IPS-NIHi11 (cell line): Measurements from ENCODE around the gene PRXL2A.

Experiments used
- DNase-seq: peaks from one replicate; pipeline ENCODE4 v3.0.0; 2012; ENCODE audit warnings: mixed read lengths, low spot score

Gene PRXL2A

DNA sequence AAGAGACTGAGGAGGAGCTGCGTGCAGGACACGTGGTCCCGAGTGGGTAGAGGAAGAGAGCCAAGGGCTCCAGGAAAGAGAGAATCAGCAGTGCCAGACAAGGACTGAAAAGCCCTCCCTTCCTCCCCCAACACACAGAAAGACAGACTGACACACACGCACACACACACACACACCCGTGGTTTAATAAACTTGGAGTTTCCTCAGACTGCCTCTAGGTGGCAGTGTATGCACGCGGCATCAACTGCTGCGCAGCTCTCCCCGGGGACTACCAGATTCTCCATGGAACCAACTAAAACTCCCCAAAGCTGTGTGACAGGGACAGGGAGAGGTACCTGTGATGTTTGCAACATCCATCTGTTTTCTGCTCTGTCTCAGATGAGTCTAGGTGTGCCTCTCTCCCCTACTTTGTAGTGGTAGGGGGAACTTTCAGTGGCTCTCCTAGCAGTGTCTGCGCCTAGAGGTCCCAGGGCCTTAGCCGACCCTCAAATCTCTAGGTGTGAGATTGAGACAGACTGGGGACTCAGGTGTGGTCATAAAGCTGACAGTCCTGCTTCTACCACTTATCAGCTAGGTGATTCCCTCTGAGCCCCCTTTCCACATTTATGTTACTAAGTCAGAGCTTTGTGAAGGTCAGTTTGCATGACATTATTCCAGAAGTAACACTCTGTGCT is 36.4 kb downstream of the PRXL2A start:
- DNase-seq = peak; percentile 76

DNA sequence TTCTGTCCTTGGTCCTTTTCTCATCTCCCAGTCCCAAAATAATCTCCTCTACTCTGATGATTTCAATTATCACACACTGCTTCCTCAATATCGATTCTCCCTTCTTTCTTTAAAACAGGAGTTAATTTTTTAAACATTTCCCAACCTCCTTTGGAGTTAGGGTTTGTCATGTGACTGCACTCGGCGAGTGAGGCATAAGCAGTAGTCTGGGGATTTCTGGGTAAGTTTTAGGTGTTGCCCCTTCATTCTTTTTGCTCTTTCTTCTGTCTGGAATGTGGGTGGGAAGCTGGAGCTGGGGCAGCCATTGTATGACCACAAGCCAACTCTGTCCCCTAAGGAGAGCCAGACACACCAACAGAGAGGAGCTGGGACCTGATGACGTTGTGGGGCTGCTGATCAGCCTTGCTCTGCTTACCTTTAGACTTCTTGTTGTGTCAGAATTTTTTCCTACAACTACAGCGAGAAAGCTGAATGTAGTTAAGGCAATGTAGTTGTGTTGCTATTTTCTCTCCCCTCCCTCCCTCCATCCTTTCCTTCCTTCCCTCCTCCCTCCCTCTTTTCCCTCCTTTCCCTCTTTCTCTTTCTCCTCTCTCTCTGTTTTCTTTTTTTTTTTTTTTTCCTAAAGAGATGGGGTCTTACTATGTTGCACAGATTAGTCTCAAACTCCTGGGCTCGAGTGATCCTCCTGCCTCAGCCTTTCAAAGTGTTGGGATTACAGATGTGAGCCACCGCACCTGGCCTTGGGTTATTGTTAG is 39.3 kb downstream of the PRXL2A start:
- DNase-seq = no peak

DNA sequence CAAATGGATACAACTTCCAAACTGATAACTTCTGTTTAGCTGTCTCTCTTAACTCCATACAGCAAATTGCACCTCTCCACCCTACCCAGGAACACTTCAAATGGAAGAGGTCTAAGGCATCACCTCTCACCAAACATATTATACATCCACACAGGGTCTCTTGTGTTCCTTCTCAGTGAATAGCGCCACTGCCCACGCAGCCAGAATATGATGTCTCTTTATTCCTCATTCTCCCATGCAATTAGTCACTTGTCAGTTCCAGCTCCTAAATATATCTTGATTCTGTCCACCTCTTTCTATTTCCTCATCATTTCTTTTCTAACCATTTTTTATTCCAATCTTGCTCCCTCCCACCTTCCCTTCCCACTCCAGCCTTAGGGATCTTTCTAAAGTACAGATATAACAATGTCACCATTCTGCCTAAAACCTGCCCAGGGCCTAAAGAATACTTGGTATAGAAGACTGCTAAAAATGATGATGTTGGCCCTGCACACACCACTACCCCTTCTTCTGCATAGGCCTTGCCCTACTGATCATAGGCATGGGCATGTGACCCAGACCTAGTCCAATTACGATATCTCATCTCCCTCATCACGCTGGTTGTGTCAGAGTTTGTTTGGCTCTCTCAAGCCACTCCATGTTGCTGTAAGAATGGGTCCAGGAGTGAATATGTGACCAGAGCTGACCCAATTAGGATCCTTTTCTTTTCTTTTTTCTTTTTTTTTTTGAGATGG is 40.0 kb downstream of the PRXL2A start:
- DNase-seq = no peak

DNA sequence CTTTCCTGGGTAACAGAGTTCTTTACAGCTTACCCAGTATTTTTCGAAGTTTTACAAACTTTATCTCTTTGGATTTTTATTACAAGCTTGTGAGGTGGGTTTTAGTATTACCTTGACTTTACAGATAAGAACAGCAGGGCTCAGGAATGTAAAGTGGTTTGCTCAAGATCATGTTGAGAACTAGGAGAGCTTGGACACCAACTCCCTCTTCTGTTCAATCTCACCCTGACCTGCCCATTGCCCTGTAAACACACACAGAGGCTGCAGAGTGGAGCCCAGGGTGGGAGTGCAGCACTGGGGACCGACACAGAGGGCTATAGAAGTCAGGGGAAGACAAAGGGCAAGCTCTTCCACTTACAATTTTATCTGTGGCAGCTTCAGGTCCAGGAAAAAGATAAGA is 41.2 kb downstream of the PRXL2A start:
- DNase-seq = no peak

DNA sequence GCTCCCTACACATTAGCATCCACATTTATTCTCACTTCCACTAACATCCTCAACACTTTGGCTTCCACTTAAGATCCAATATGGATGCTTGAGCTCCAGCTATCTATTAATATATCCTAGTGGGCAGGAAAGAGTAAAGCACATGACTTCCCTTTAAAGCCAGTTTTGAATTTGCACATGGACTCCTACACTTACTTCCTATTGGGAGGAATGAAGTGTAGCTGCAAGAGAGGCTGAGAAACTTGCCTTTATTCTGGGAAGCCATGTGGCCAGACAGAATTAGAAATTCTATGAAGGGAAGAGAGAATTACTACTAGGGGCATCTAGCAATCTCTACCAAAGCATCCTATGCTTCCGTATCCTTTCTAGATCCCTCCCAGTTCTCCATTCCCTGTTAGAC is 42.8 kb downstream of the PRXL2A start:
- no peak for DNase-seq

DNA sequence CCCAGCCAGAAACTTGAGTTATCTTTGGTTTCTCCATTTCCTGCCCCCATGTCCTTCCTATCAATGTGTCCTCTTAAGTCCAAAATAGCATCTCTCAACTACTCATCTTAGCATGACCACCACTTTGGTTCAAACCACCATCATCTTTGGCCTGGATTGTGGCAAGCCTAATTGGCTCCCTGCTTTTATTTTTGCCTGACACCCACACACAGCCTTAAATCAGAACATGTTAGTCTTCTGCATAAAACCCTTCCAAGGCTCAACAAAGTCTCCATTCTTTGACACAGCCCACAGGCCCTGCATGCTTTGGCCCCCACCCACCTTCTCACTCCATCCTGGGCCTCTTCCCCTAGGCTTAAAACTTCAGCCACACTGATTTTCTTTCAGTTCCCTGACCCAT is 43.7 kb downstream of the PRXL2A start:
- DNase-seq = no peak

DNA sequence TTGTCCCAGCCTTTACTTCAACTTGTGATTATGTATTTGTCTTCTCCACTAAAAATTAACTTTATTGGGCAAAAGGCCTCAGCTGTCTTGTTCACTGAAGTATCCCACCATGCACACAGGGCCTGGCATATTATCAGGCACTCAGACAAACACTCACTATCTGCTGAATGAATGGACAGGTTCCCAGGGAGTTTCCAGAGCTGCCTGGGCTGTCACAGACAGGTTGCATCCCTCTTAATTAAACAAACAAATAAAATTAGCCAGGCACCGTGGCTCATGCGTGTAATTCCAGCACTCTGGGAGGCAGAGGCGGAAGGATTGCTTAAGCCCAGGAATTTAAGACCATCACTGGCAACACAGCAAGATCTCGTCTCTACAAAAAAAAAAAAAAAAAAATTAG is 44.3 kb downstream of the PRXL2A start:
- no peak for DNase-seq

DNA sequence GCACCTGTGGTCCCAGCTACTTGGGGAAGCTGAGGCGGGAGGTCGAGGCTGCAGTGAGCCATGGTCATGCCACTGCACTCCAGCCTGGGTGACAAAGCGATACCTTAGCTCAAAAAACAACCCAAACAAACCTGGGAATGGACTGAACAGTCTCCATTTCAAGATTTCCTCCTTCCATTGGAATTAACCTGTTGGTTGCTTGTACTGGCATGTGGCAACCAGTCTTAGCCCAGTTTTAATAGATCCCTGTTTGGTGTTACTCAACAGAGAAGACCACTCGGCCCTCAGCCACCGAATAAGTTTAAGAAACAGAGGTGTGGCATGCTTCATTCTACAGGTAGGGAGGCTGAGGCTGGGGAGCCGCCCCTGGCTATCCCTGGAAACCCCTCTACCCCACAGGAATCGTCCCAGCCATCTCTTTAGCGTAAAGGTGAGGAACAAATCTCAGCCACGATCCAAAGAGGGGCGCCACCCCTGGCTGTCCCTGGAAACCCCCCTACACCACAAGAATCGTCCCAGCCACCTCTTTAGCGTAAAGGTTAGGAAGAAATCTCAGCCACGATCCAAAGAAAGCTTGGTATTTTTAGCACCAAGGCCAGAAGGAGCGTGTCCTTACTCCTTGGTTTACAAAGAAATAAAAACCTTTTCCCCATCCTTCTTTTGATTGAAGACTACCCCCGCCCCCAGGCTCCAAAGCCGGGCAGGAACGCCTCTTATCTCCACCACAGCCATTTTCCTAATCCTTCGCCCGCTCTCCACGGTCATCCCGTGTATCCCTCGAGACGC is 44.9 kb downstream of the PRXL2A start:
- DNase-seq = no peak

DNA sequence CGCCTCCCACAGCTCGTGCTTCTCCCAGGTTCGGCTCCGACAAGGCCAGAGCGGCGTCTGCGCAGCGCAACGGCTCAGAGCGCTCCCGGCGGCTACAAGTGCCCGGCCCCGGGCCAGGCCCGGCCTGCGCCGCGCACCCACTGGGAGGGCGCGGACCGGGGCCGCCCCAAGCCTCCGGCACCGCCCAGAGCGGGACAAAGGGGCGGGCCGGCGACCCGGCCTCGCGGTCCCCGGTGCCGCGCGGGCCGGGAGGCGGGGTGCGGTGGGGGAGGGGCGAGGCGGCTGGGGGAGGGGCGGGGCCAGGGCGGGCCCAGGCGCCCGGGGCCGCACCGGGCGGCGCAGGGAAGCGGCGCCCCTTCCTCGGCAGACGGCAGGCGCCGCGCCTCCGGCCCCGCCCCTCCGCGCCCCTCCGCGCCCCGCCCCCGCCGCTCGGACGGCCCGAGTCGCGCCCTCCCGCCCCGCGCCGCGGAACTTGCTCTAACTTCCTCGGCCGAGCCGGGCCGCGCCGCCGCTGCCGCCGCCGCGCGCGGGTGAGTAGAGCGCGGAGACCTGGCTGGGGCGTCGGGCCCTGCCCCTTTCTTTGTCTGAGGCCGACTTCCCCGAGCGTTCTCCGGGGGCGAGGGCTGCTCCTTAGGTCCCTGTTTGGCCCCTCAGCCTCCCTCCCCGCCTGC is 45.6 kb downstream of the PRXL2A start, which contains the start of gene TSPAN14:
TSPAN14 (plus strand) TSS at position 469 of the 671 bp plus-strand sequence. CDS start 34,924 bp downstream, outside the sequence.
- peak; percentile 95 for DNase-seq

DNA sequence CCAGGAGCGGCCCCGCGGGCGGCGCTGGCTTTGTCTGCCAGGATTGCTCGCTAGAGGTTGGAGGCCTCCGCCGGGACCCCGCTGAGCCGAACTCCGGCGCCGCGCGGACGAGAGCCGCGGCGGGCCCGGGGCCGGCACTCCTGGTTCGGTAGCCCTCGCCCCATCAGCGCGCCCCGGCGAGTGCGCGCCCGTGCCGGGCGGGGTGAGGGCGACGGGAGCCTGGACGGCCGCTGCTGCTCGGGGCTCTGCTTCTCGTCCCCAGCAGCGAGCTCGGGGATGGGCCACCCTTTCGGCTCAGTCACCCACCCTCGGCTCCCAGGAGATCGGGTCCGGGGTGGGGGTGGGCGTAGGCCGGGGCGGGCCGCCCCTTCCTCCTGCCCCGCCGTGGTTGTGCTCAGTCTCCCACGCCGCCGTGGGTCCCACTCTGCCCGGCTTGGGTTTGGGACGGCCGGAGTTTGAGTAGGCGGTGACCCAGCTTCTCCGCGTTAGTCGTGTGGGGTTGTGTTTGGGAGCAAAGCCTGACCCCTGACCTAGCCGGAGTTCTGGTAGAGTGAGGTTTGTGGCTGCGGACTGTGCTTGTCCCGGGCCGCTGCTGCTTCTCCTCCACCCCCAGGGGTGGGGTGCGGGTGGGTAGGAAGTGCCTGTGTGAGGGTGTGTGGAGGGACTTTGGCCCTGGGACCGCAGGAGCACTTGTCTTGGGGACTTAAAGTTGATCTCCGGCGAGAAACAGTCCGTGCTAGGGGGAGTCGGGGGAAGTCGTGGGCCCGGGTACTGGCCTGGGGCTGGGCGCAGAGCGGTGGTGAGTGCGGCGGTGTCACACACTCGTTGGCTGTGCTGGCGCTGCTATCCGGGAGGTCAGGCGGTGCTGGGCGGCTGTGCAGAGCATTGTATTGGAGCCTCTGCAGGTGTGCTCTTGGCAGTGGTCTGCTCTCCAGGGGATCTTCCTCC is 46.4 kb downstream of the PRXL2A start:
- peak; percentile 57 for DNase-seq

DNA sequence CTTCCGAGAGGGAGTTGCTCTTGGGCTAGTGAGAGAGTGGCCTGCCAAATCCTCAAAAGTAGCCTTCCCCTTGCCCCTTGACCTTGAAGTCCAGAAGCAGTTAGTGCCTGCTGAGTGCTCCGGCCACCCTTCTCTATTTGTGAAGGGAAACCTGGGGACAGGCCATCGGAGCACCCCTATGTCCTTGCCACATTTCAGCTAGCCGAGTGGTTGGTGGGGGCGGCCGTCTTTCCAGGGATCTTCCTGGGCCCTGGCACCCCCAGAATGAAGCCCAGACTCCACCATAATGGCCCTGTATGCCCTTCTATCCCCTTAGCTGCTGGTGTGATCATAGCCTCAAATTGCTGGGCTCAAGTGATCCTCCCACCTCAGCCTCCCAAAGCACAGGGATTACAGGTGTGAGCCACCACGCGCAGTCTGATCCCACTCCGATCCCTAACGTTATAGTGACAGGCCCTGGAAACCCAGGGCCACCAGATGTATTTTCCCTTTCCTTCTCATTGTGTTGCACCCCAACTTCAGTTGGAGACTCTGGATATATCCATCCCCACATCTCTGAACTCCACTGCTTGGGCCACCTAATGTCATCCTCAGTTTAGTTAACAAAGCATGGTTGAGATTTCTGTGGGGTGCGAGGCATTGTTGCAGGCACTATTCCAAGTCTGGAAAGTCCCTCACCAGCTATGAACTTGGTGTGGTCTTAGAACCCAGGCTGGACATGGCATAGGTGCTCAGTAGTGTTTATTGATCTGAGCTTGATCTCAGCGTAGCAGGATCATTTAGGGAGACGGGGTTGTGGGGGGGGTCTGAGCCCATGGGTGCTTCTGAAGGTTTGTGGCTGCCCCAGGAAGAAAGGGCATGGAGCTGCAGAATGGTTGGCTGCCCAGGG is 47.4 kb downstream of the PRXL2A start:
- no peak for DNase-seq

DNA sequence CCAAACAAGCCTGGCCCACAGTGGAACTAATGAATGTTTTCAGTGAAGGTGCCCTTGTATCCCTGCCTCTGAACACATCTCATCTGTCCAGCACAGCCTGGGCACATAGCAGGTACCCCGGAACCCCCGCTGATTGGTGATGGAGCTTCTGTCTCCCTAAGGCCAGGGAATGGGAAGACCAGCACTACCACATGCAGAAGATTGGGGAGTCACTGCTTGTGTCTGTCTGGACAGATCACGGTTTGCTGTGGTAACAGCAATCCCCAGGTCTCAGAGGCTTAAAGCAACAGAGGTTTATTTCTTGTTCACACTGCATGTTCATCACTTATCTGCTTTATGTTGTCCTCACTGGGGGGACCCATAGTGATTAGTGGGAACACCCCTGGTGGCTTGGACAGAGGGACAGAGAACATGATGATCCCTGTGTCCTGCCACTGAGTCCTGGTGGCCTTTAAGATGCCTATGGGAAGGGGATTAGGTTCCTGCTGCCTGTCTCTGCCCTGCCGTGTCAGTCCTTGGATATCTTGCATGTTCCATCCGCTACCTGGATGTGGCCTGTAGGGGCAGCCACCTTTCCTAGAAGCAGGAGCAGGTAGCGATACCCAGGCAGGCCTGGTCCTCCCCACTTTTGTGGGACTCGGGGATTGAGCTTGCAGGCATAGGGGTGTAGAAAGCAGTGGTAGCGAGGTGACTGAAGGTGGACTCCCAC is 49.4 kb downstream of the PRXL2A start:
- DNase-seq = no peak

DNA sequence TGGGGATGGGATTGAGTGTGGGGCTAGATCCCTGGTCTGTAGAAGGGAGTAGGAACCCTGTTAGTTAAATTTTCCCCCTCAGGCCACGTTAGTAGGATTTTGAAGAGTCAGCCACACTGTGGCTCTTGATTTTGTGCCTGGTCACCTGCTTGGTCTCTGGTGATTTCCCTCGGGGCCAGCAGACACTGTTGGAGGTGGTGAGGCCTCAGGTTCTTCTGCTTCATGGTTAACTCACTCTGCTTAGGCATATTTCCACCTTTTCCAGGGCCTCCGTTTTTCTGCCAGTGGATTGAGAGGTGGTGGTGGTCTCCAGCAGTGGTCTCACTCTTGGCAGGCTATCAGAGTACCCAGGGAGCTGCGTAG is 49.9 kb downstream of the PRXL2A start:
- no peak for DNase-seq

DNA sequence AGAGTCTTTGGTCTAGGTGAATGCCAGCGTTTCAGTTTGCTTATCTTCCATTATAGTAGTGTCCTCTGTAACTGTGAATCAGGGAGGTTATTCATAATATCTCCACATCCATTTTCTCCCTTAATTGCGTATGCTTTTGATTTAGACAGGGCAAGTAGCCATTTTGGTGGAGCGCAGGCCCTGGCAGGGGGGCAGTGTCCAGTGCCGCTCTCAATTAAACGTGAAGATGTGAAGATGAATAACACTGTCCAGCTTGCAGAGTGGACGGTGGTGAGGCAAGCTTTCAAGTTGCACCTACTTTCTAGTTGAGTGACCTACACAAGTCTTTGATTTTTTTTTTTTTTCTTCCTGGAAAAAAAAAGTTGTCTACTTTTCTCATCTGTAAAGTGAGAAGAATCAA is 50.3 kb downstream of the PRXL2A start:
- no peak for DNase-seq

DNA sequence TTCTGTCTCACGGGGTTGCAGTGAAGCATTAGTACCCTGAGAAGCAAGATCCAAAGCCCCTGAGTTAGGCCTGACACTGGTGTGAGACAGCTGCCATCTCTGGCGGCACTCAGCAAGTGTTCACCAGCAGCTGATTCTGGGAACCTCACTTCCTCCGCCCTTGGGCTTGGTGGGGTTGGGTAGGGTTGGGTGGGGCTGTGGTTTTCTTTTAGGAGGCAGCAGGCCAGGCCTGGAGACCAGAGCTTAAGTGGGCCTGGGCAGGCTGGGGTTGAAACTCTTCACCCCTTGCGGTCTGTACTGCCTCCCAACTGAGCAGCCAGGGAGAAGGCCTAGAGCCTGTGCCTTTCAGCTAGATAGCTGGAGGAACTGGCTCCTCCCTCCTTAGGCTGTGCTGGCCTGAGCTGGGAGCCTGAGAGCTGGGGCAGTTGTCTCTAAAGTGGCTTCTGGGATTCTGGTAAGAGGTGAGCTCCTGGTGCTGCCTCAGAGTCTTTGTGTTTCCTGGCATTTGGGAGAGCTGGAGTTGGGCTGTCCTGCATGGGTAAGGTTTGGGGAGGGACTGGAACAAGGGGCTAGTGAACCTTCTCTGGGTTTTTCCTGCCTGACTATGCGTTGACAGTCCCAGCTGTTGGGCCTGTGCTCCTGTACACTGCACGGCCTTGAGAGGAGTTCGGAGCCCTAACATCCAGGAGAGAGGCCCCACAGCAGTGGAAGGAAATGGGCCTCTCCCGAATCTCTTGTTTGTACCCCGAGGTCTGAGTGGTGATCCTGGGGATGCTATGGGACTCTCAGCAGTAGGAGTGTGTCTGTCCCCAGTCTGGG is 50.9 kb downstream of the PRXL2A start:
- DNase-seq = peak; percentile 28

DNA sequence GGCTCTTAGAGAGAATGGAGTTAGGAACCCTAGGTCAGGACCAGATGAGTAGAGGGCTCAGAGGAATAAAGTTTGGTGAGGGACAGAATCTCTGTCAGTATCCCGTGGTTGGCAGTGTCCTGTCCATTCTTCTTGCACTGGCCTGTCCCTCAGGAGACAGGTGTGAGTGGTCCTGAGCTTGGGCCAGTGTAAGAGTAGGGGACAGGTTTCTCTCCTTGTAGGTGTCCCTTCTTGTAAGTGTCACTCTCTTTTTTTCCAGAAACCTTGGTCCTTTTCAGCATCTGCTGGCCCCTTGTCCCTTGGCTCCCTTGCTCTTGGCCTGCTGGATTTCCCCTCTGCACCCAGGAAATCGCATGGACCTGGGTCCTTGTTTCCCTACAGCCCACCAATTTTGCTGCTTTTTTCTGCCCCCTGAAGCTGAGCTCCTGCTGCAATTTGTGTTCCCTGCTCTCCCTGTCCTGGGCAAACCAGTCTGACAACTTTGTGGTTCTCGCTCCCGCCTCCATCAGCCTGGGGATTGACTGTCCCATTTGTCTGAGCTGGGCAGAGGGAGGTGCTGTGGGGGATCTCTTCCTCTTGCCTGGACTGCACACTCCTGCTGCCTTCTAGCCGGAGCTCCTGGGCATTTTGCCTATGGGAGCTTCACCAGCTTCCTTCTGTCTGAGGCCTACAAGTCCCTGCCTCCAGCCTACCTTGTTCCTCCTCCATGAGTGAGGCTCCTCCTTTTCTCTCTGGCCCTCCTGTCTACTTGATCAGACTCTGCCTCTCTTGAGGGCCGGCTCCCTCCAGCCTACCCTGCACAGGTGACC is 52.3 kb downstream of the PRXL2A start:
- DNase-seq = peak; percentile 71
